ENCODE results near the gene SCCPDH.

Gene SCCPDH

GRCh38 chr1:246786606-246787238 is 62.5 kb downstream of the SCCPDH start:
- H3K4me3 ChIP-seq (ENCODE audit: low read length): no peak overlapping the region
- DNase-seq (ENCODE audit: low read depth): no peak
- TF ChIP-seq CTCF (conservative IDR thresholded peaks at IDR 0.05; ENCODE audit: low read depth, low read length): no peak

DNA sequence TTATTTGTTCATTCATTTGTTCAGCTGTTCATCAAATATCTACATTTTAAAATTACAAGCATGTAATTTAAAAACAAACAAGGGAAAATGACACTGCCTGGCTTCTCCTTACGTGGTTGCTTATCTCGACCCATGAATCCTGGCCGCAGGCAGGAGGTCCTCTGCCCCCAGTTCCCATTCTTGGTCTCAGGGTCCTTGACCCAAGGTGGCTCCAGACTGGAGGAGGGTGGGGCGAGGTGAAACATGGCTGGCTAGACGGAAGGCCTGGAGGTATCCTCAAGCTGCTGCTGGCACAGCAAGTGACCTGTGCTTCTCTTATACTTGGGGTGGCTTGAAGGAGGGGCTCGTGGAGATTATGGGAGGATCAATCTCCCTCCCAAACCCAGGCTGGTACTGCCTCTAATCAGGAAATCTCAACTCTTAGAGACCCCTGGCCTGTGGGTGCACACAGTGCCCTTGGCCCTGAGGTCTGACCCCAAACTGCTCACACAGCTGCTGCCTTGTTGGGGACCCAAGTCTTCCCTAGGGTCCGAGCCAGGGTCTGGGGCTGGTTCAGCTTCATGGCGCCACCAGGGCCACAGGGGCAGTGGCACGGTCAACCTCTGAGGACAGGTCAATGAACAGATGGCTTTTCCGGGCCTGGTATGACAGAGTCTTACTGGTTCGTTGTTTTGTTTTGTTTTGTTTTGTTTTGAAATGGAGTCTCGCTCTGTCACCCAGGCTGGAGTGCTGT is 63.7 kb downstream of the SCCPDH start:
- TF ChIP-seq CTCF (conservative IDR thresholded peaks at IDR 0.05; ENCODE audit: low read depth, low read length): no peak
- no peak overlapping the region for H3K4me3 ChIP-seq (ENCODE audit: low read length)
- DNase-seq (ENCODE audit: low read depth): no peak

GRCh38 chr1:246788895-246789338 is 64.7 kb downstream of the SCCPDH start:
- DNase-seq (ENCODE audit: low read depth): no peak
- H3K4me3 ChIP-seq (ENCODE audit: low read length): peak overlapping the region; percentile 40
- no peak for TF ChIP-seq CTCF (conservative IDR thresholded peaks at IDR 0.05; ENCODE audit: low read depth, low read length)

- DNase-seq (ENCODE audit: low read depth): no peak
- no peak overlapping the region for H3K4me3 ChIP-seq (ENCODE audit: low read length)
- TF ChIP-seq CTCF (conservative IDR thresholded peaks at IDR 0.05; ENCODE audit: low read depth, low read length): no peak
These were observed 65.5 kb downstream of the SCCPDH start for GRCh38 chr1:246789454-246790339.

DNA sequence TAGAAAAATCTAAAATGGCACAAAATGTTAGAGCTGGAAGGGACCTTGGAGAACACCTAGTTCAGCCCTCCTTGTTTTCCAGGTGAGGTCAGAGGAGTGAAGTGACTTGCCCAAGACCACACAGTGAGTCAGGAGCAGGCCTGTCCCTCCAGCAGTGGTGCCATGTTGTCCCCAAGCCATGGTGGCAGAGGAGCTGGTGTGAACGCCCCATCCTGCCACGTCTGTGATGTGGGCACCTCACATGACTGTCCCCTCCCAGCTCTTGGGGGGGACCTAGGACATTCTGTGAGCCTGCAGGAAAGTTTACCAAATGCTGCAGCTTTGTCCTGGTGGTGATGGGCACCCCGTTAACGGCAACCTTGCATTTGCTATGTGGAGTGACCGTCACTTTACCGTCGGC is 66.2 kb downstream of the SCCPDH start:
- no peak for DNase-seq (ENCODE audit: low read depth)
- no peak overlapping the region for H3K4me3 ChIP-seq (ENCODE audit: low read length)
- TF ChIP-seq CTCF (conservative IDR thresholded peaks at IDR 0.05; ENCODE audit: low read depth, low read length): no peak

- H3K4me3 ChIP-seq (ENCODE audit: low read length): no peak overlapping the region
- TF ChIP-seq CTCF (conservative IDR thresholded peaks at IDR 0.05; ENCODE audit: low read depth, low read length): no peak
- DNase-seq (ENCODE audit: low read depth): no peak
These were observed 66.6 kb downstream of the SCCPDH start for GRCh38 chr1:246790833-246791232.

All from retinal pigment epithelial cell (primary cell).